ENCODE measurements around the gene LRTM2.
"Not testable (repeated sequence)": the region's sequence is repeated elsewhere in the genome, so short reads cannot be mapped to it uniquely, and the experiment has no call there.

LRTM2 gene

DNA sequence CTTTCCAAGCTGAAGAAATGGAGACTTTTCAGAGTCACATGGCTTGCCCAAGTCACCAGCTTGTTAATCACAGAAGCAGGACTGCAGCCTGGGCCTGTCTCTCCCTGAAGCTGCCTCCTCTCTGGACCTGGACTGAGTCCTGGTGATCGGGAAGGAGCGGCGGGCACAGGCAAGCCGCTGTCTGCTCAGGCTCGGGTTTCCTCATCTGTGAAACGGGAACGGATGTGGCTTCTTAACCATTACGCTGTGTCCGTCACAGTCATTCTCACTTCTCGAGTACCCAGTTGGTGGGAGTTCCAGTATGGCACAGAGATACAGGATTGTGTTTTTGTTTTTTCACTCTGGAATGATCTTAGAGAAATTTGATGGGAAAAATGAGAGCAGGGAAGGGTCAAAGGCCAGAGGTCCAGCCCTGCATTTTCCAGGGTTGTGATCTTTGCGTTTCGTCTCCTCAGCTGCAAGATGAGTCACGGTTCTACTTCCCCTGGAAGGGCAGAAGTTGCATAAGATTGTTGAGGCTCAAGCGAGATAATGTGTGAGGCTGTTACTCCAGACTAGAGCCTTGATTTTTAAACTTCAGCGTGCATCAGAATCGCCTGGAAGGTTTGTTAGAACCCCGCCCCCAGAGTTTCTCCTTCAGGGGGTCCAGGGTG lies 7.6 kb upstream of the LRTM2 start:
- no peak for DNase-seq

- DNase-seq: no peak
Observed at GRCh38 chr12:1814266-1814665, 6.1 kb upstream of the LRTM2 start.

DNA sequence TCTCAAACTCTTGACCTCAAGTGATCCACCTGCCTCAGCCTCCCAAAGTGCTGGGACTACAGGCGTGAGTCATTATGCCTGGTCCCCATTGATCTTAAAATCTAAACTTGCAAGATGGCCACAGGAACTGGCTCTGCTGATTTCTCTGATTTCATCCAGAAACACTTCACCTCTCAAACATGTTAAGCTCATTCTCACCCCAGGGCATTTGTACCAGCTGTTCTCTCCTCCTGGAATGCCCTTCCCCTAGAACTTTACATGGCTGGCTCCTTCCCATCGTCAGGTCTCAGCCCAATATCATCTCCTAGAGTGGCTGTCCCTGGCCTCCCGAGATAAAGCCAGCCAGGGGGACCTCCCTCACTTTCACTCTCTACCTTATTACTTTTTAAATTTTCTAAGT lies 5.3 kb upstream of the LRTM2 start:
- no peak for DNase-seq

DNA sequence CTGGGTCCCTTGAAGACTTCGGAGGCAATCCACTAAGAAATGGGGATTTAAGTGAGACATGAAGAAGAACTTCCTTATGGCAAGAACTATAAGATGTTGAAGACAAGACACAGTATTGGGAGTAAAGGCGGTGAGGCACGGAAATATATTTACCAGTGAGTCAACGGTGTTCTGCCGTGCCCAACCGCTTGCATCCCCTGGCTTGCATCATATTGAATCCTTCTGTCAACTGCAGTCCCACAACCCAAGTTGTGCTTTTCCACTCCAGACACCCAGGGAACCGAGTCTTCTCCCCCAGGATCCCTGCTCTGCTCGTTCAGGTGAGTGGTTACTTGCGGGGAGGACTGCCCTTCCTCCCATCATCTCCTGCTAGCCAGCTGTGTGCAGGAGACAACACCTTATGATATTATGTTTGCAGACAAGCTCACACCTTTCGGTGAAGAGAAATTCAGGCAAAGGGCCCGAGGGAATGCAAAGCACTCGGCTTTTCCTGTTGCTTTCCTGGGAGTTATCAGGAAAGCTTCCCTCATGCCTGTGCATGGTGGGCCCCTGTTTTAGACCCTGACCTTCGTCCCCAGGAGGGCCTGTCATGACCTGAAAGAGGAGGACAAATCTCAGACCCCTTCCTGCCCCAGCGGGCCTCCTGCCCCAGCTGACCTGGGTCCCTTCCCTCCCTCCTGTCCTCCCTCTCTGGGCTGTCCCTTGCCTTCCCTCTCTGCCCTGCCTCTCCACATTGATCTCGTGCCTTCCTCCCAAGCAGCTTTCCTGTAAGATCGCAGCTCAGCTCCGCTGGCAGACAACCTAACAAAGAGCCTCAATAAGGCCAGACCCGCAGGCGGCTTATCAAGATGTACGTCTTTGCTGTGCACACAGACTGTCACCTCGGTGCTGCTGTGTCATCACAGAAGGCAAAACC lies 4.3 kb upstream of the LRTM2 start:
- DNase-seq: no peak

- no peak for DNase-seq
Observed at GRCh38 chr12:1816730-1817348, 3.5 kb upstream of the LRTM2 start.

- DNase-seq: not testable (repeated sequence)
Observed at GRCh38 chr12:1817928-1818327, 2.4 kb upstream of the LRTM2 start.

GRCh38 chr12:1819050-1819449 lies 1.3 kb upstream of the LRTM2 start:
- no peak for DNase-seq

DNA sequence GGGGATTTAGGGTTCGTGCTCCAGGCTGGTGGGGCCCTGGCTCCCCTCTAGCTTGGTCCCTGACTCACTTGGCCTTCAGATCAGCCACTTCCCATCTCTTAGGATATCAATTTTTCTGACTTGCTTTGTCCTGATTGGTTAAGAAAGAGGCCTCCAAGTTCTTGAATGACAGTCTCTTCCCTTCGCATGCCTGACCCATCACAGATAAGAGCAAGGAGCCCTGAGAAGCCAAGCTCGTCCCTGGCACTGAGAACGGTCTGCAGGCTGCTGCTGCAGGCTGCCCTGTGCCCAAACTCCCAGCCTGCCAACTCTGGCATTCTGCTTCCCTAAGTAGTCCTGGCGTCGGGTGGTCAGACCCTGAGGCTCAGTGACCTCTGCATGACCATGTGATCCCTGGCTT lies 794 bp upstream of the LRTM2 start:
- no peak for DNase-seq

- no peak for DNase-seq
Observed at GRCh38 chr12:1820896-1821291, 529 bp downstream of the LRTM2 start.

GRCh38 chr12:1821805-1822204 lies 1.4 kb downstream of the LRTM2 start:
- no peak for DNase-seq

GRCh38 chr12:1822699-1823098 lies 2.3 kb downstream of the LRTM2 start:
- DNase-seq: no peak

DNA sequence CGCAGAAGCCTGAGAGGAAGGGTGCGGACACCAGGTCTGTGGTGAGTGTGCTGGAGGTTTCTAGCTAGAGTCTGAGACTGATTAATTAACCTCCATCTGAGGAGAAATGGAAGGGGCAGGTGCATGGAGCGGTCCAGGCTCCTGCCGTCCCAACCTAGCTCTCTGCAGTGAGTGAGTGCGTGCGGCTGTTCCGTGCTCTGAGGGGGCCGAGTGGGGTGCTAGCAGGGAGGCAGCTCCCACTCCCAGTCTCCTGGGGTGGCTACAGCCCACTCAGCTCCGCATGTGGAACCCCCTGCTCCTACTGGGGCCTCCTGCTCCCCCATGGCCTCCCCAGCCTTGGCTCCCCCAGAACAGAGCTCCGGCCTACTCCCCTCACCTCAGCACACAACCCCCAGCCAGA lies 2.9 kb downstream of the LRTM2 start:
- no peak for DNase-seq

DNA sequence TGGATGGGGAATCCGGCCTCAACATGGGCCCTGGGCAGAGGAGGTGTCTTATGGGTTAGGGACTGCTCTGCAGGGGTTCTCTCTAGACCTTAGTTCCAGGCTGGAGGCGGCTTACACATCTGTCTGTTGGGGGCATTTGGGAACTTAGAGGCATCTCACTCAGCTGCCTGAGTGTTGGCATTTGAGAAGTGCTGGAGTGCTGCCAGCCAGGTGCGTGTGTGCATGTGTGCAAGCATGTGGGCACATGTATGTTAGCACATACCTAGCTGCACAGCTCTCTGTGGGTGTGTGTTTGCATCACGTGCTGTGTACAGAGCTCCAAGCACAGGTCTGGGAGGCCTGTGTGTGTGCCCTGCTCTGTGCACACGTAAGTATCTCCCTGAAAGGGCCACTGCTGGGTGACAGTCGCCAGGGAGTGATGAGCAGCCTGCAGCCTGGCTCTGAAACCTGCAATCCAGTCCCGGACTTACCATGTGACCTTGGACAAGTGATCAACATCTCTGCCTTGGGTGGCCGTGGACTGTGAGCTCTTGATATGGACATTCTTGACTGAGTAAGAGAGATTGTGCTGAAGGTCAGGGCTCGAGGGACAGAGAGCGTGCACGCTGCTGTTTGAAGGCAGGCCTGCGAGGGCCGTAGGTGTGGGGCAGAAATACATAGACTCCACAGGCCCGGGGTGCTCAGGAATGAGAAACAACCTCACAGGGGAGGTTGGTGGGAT lies 5.2 kb downstream of the LRTM2 start:
- DNase-seq: no peak

- no peak for DNase-seq
Observed at GRCh38 chr12:1826401-1826800, 6.0 kb downstream of the LRTM2 start.

DNA sequence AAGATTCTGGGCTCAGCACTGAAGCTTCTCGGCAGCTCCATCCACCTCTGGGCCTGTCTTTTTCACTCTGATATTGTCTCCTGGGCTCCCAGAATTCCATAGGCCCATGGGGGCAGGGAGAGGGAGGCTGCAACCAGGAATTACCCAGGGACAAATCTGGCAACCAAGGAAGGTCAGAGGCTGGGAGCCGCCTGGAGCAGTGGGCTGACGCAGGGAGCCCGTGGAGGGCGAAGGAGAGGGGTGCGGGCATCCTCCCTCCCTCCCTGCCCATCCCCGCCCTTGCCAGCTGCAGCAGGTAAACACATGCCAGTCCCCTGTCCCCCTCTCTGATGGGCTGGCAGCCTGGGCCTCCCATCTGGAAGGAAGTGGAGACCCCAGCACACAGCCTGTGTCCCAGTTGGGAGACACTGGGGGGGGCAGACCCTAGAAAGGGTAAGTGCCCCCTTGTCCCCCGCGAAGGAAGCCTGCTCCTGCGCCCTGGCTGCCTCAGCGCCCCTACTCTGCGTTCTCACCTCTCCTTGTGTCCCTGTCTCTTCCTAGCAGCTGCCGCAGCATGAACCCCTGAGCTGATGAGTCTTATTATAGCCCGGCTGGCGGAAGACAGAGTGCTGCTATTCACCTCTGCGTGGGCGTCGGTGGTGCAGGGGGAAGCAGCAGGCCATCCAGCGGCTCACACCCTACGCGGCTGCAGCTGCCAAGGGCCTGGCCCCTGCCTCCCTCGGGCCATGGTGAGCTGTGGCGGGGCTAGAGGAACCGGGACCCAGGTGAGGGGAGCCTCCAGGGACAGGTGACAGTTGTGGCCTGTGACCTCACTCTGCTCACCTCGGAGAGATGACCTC lies 6.7 kb downstream of the LRTM2 start:
- no peak for DNase-seq

DNA sequence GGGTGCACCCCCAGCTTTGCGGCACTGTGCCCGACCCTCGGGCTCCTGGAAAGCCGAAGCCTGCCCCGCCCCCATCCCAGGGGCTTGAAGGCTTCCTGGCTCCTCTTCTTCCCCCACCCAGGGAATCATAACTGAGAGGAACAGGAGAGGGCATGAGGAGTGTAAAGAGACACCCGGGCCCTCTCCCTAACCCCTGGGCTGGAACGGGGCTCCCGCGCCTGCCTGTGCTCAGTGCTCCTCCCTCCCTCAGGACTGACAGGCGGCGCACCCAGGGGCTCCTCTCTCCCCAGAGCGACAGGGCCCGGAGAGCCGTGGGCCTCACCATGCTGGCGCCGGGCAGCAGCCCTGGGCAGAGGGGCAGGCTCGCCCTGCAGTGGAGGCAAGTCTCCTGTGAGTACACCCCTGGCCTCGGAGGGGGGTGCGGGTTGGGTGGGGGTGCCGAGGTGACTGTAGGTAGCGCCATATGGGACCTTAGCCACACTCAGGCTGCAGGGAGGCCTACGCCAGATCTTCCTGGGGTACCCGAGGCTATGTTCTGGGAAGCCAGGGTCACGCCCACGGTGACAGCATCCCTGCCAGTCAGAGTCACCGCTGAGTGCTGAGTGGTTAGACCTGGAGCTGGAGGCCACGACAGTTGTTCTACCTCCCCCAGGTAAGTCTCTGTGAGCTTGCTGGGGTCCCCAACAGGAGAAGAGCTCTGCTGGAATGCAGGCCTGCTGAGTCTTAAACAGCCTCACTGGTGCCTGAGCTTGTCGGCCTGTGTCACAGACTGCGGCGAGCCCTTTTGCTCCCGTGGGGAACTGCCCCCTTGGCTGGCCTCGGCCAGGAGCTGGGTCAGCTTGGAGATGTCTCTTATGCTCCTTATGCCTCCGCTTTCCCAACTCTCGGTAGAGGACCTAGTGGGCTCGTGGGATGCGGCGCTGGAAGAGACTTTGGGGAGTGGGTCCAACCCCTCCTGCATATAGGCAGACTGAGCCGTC lies 7.8 kb downstream of the LRTM2 start:
- DNase-seq: no peak

DNA sequence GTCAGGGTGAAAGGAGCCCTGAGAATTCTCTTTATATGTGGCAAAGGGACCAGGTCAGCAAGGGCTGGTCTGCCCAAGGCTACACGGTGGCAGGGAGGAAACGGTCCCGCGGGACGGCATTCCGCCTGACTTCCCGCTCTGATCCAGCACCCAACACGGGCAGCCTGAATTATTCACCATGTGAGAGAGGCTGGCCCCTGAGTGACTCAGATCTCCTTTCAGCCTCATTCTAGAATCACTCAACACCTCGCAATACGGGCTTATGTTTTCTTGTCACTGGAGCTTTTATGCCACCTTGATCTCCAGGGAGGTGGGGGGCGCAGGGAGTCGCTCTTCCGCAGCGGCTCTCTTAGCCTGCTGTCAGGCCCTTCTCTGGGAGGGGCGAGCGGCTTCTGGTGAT lies 8.5 kb downstream of the LRTM2 start:
- no peak for DNase-seq

- DNase-seq: no peak
Observed at GRCh38 chr12:1829306-1829900, 9.0 kb downstream of the LRTM2 start.

DNA sequence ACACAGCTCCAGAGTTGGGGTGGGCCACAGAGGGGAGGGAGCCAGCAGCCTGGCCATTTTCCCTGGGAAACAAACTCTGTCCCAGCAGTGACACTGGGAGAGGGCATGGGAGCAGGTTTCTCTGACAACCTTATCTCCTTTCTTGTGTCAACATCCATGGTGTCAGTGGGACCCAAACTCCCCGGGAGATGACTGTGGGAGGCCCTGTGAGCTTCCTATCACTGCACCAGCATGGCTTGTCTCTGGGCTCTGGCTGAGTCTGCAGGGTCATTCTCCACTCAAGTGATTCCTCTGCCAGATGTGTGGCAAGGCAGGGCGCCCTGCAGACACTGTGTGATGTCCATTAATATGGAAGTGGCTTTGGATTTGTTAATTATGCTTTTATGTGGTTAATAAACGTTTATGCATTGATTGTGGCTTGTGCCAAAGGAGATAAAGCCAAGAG lies 10.1 kb downstream of the LRTM2 start:
- no peak for DNase-seq

Data from fibroblast of skin of right quadriceps (primary cell).